EH (cell line): ENCODE measurements around the gene MRFAP1.
"Not testable (repeated sequence)": the region's sequence is repeated elsewhere in the genome, so short reads cannot be mapped to it uniquely, and the experiment has no call there.

Experiments used
- DNase-seq: peaks from one replicate; pipeline ENCODE4 v3.0.0-alpha.2; 2015; ENCODE audit warnings: low read depth

Gene MRFAP1

DNA sequence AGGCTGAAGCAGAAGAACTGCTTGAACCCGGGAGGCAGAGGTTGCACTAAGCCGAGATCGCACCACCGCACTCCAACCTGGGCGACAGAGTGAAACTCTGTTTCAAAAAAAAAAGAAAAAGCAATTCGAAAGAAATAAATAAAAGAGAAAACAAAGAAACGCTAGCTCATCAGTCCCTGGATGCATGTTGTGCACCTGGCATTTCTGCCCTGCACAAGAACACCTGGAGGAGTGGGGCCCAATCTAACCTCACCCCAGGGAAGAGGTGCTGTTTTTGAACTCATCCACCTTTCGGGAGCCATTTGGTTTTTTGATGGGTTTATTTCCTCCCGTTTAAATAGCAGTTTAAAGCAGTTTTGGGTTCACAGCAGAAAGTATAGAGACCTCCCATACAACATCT is 5.7 kb upstream of the MRFAP1 start:
- no peak for DNase-seq

DNA sequence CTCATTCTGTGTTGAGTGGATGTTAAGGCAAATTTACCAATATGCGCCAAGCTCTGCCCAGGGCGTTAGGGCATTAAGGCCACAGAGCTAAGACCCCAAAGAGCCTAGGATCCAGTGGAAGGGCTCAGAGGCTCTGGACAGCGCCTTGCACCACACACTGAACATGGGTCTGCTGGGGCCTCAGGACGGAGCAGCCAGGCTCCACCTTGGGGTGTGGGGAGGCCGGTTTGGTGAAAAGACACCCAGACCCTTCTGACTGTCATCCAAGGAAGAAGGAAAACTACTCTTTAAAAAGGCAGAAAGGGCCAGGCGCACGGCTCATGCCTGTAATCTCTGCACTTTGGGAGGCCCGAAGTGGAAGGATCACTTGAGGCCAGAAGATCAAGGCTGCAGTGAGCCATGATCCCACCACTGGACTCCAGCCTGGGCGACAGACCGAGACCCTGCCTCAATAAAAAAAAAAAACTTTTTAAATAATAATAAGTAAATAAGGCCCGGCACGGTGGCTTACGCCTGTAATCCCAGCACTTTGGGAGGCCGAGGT is 1.3 kb upstream of the MRFAP1 start:
- DNase-seq = no peak

DNA sequence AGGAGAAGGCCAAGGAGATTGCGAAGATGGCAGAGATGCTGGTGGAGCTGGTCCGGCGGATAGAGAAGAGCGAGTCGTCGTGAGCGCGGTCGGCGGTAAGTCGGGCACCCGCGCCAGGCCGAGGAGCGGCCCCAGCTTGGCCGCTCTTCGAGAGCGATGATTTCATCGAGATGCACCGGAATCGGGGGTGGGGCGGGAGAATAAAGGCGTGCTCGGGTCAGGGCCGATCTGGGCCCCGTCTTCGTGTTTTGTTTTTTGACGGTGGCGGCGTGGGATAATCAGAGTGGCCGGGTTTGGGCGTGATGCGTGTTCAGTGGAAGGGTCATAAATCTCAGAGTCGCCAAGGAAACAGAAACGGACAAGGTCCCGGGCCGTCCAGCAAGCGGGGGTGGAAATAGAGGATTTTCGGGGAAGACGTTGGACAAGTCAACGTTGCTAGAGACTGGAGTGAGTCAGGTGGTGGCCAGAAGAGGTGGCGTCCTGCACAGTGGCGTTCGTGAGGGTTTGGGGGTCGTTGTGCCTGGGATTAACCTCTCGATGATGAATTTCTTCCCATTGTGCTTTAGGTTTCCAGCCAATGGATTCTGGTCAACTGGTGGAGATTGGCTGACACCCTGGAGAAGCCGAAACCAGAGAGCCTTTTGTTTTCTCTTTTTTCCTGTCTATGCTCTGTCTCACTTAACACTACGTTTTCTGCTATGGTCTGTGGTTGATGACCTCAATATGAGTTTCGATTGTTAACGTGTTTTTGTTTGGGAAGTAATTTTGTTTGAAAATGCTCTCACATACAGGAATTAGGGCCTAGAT is 882 bp downstream of the MRFAP1 start:
- DNase-seq = peak; percentile 60

DNA sequence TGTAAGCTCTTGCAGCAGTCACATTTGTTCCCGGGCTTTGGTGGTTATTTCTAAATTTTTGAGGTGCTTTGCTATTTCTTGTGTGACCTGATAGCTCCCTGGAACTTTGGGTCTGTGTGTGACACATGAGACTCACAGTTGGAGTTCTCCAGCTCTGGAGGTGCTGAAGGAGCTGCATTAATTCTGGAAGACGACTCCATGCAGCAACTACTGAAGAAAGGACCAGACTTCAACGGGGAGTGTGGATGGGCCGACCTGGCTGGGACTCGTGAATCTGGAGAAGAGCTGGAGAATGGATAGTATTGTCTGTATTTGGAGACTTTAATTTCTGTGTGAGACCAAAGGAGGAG is 1.5 kb downstream of the MRFAP1 start:
- peak; percentile 42 for DNase-seq

DNA sequence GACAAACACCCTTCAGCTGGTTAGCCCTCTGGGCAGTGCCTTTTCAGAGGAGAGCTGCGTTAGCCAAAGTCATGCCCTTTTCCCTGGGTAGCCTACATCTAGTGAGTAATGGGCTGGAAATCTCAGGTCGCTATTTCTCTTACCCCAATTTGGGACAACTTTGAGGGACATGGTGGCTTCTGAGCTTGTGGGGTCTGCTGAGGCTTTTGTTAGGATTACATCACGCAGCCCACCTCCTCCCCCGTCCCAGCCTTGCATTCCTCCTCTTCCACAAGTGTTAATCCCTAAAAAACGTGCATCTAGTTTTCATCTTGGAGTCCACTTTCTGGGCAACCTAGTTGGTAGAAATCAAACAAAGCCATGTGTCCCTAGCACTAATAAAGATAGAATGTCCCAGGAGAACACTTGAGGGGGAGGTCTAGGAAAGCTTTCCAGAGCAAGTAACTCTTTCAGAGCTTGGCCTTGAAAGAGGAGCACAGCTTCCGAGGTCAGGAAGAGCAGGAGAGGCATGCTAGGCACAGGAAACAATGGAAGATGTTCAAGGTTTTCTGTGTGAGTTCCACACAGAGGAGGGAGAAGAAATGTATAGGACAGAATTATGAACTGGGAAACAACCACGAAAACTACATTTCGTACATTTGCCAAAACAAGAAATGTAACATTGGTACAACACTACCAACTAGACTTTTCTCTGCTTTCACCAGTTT is 2.8 kb downstream of the MRFAP1 start:
- DNase-seq = no peak

DNA sequence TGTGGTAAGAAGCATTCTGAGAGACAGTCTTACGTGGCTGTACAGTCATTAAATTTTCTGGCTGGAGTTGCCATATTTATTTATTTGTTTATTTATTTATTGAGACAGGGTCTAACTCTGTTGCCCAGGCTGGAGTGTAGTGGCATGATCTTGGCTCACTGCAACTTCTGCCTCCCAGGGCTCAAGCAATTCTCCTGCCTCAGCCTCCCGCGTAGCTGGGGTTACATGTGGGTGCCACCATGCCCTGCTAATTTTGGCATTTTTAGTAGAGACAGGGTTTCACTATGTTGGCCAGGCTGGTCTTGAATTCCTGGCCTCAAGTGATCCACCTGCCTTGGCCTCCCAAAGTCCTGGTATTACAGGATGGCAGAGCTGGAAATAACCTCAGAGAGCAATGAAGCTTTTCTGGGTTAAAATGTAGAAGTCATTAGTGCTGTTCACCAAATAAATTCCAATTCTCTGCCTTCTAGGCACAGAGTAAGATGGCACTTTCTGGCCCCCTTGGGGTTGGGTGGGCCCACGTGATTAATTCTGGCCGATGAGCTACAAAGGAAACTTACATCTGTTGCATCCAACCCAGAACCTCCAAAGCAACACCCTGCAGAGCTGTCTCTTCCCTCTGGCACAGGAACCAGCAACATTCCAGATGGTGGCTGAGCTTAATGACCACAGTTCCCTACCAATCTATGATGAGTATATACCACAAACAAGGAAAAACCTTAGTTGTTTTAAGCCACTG is 4.5 kb downstream of the MRFAP1 start:
- no peak for DNase-seq

DNA sequence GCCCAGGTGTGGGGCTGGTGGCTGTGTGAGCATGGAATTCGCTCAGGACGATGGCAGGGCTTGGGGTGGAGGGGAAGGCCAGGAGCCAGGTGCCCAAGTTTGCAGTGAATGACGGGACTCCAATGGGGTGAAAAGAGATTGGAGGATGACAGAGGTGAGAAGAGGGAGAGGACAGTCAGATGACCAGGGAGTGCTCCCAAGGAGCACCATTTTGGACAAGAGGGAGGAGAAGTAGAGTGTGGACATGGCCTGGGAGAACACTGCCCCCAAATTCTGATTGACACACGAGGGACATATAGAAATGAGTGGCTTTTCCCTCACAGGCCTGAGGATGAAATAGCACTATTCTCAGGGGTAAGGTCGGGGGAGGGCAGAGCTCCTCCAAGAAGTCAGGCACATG is 6.7 kb downstream of the MRFAP1 start:
- DNase-seq = no peak

DNA sequence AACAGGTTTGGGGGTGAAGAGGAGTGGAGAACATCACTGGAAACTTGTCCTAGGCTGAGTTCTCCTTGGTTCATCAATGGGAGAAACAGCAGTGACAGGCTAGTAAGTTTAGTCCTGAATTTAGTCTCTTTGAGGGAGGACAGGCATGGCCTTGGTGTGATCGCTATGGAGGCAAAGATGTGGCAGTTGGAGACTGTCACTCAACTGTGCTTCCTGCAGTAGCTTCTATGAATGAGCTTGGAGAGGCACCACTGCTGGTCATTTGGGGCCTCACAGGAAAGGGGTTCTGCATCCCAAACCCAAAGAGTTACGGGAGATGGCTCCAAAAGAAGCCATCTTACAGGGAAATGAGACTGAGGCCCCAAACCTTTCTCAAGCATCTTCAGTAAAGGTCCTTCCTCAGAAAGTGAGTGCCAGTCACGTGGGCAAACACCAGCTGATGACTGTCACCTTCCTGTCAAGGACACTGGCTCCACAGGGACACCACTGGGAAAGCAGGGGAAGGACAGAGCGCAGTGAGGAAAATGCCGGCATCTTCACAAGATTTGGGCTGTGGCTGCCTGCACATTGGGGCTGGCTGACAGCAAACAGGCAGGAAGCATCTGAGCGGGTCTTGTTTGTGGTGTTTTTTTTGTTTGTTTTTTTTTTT is 7.2 kb downstream of the MRFAP1 start:
- DNase-seq = no peak

DNA sequence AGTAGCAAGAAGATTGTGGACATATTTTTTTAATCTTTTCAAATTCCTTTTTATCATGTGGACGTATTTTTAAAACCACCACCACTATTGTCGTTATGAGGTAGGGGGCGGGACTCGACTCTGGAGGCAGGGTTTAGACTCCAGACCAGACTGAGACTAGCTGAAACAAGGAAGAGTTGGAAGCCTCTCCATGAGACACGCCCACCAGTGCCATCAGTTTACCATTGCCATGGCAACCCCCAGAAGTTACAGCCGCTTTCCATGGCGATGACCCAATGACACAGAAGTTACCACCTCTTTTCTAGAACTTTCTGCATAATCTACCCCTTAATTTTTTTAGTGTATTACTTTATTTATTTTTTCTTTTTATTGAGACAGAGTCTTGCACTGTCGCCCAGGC is 8.7 kb downstream of the MRFAP1 start:
- no peak for DNase-seq

DNA sequence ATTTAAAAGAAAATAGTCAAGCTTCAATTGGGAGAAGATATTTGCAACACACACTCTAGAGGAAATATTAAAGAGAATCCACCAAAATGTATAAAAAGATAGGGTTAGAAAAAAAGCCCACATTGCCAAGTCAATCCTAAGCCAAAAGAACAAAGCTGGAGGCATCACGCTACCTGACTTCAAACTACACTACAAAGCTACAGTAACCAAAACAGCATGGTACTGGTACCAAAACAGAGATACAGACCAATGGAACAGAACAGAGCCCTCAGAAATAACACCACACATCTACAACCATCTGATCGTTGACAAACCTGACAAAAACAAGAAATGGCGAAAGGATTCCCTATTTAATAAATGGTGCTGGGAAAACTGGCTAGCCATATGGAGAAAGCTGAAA is 13.7 kb downstream of the MRFAP1 start:
- not testable (repeated sequence) for DNase-seq

DNA sequence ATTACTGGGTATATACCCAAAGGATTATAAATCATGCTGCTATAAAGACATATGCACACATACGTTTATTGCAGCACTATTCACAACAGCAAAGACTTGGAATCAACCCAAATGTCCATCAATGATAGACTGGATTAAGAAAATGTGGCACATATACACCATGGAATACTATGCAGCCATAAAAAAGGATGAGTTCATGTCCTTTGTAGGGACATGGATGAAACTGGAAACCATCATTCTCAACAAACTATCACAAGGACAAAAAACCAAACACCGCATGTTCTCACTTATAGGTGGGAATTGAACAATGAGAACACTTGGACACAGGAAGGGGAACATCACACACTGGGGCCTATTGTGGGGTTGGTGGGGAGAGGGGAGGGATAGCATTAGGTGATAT is 14.8 kb downstream of the MRFAP1 start:
- not testable (repeated sequence) for DNase-seq

DNA sequence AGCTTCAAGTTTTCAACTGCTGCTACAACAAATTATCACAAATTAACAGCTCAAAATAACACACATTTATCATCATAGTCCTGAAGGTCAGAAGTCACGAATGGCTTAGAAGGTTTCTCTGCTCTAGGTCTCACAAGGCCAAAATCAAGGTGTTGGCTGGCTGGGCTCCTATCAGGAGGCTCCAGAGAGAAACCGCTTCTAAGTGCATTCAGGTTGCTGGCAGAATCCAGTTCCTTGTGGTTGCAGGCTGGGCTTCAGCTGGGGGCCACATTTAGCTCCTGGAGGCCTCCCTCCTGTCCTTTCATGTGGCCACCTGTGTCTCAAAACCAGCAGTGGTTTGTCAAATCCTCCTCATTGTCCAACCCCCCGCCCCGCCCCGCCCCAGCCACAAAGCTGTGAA is 15.4 kb downstream of the MRFAP1 start:
- no peak for DNase-seq

DNA sequence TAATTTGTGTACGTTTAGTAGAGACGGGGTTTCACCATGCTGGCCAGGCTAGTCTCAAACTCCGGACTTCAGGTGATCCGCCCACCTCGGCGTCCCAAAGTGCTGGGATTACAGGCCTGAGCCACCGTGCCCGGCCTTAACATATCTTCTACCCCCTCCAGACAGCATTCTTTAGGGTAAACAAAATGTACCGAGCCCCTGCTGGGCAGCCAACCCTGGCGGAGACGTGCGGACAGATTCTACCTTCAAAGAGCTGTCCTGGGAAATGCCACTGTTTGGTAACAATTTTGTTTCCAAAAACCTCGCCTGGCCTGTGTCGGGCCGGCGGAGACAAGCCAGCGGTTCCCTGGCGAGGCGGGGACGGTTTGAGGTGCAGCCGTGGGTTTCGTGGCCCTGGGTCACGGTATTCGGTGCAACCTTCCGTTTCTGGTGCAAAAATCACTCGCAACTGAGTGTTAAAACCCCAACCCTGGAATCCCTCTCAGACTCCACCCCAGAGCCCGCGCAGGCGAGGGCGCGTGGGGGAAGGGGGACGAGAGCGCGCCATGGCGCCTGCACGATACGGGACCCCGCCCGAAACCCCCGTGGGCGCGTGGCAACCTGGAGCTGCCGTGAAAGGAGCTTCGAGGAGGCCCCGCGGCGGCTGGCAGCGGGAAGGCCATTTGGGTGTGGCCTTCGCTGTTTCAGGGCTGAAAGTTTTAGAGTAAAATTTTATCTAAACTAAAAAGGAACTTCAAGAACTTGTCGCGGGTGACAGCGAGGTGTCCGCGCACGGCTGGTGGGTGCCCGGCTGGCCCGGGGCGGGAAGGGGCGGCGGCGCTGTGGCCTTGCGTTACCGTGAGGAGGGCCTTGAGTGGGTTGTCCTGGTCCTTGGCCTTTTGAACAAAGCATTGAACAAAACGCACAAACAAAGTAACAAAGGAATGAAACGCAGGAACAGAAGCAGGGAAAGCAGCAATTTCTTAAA is 17.0 kb downstream of the MRFAP1 start:
- DNase-seq = no peak

DNA sequence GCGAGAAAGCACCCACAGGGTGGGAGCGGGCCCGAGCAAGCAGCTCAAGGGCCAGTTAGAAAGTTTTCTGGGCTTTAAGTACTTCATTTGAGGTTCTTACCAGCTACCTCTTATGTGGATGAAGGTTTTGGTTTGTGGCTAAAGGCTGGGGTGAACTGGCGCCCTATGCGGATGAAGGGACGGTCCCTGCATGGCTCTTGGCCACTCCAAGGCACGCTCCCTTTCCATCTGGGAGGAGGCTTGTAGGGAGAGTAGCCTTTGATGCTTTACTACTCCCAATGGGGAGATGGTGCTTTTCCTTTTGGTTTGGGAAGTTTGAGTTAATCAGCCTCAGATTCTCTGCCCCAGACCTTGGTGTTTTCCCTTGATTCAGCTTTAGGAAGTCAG is 17.7 kb downstream of the MRFAP1 start:
- DNase-seq = no peak

DNA sequence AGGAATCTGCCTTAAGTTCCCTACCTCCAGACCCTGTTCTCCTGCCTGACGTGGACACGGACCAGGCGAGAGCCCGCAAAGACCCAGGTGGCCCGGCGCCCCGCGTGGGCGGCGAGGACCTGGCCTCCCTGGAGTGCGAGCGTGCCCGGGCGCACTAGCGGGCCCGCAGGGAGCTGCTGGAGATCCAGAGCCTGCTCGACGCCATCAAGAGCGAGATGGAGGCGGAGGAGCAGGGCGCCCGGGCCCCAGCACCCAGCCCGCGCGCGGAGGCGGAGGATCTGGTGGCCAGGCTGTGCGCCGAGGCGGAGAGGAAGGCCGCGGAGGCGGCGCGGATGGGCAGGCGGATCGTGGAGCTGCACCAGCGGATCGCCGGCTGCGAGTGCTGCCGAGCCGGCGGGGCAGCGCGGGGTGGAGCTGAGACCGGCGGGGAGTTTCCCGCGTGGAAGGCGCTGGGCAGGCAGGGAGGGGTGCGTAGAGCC is 18.2 kb downstream of the MRFAP1 start:
- DNase-seq = peak; percentile 52

DNA sequence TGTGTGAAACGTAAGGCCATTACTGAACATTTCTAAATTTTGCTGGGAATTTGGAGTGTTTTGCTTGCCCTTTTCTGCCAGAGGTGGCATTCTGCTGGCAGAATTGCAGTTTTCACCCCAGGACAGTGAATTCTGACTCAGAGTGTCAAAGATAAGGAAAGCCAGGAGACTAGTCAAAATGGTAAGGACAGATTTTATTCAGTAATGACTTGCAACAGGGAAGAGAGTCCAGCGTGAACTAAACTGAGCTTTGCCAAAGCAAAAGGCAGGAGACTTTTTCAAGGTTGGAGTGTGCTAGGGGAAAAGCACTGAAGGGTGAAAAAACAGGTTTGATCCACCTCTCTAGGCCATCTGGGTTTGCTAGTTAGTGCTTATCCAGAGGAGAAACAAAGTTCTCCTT is 19.4 kb downstream of the MRFAP1 start:
- DNase-seq = no peak

DNA sequence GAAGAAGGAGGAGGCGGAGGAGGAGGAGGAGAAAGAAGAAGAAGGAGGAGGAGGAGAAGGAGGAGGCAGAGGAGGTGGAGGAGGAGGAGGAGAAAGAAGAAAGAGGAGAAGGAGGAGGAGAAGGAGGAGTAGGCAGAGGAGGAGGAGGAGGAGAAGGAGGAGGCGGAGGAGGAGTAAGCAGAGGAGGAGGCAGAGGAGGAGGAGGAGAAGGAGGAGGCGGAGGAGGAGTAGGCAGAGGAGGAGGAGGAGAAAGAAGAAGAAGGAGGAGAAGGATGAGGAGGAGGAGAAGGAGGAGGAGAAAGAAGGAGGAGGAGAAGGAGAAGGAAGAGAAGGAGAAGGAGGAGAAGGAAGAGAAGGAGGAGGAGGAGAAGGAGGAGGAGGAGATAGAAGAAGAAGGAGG is 19.9 kb downstream of the MRFAP1 start:
- DNase-seq = peak; percentile 30

DNA sequence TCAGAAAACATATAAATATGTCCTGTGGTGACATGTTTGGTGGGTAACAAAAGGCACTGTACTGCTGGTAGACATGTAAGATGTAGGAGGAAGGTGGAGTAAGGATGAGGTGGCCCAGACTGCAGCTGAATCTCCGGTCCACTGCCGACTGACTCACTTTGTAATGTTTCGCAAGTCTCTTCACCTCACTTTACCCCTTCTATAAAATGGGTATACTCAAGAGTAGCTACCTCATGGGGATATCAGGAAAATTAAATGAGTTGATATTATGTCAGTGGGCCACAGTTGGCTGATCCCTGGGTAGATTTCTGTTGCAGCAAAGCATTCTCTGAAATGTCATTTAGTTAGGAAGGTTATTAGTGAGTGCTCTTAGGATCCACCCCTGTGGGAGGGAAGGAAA is 22.1 kb downstream of the MRFAP1 start:
- no peak for DNase-seq

DNA sequence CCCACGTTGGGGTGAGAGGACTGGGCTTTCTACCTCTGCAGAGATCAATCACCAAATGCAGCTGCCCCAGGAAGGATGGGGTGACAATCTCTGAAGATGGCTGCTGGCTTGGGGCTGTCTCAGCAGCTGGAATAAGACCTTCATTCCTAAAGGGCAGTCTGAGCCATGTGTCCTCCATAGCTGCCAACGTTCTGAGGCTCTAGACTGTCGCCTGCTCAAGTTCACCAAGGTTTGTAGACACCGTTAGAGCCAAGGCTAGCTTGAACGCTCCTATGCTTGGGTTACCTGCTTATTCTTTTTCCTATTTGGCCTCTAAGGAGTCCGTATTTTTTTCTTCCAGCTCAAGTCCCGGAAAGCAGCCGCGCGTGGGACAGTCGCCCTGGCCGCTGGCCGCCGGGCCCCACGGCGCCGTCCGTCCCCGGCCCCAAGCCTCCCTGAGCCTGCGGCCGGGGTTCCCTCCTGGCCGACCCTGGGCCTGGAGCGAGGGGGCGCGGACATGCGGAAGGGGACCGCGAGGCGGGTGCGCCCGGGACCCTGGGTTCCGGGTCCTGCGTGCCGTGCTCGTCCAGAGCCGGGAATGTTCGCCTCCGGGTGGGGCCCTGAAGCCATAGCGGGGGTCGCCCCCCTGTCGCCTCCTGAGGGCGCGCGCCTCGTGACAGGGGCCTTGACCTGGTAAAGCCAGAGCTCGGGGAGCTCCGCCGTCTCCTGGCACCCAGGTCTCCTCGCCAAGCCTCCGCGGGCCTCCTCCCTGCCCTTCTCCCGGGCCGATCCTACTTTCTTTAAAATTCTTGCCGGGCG is 23.3 kb downstream of the MRFAP1 start:
- DNase-seq = no peak

DNA sequence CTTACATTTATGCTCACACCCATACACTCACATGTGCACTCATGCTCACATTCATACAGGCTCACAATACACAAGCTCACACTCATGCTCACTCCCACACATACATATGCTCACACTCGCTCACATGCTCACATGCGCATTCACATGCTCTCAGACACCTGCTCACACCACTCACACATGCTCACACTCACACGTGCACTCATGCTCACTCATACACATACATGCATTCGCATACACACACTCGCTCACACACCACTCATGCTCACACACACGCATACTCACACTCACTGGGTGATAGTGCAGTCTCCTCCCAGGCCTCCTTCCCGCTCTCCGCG is 24.8 kb downstream of the MRFAP1 start:
- DNase-seq = no peak
